ENCODE measurements around the gene CXCR4.

DNA sequence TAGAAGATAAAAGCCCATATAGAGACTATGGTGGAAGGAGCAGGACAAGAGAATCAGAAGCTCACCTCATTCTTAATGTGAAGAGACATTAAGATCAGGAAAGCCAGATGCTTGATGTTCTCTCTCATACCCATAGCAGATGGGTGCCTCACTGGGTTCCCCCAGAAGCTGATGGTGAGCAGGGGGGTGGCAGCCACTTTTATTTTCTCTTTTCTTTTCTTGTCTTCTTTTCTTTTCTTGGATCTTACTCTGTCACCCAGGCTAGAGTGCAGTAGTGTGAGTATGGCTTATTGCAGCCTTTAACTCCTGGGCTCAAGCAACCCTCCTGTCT is 14.8 kb upstream of the CXCR4 start:
- TF ChIP-seq, protein P1, sequence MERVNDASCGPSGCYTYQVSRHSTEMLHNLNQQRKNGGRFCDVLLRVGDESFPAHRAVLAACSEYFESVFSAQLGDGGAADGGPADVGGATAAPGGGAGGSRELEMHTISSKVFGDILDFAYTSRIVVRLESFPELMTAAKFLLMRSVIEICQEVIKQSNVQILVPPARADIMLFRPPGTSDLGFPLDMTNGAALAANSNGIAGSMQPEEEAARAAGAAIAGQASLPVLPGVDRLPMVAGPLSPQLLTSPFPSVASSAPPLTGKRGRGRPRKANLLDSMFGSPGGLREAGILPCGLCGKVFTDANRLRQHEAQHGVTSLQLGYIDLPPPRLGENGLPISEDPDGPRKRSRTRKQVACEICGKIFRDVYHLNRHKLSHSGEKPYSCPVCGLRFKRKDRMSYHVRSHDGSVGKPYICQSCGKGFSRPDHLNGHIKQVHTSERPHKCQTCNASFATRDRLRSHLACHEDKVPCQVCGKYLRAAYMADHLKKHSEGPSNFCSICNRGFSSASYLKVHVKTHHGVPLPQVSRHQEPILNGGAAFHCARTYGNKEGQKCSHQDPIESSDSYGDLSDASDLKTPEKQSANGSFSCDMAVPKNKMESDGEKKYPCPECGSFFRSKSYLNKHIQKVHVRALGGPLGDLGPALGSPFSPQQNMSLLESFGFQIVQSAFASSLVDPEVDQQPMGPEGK (CRISPR knock-in tag; IDR thresholded peaks at IDR 0.05; ENCODE audit: borderline replicate concordance) = no peak
- TF ChIP-seq ZFP3 (CRISPR knock-in tag; IDR thresholded peaks at IDR 0.05) (no peak), ZNF8 (CRISPR knock-in tag; IDR thresholded peaks at IDR 0.05) (no peak), ESRRG (CRISPR knock-in tag; IDR thresholded peaks at IDR 0.05) (no peak), ZC3H10 (CRISPR knock-in tag; IDR thresholded peaks at IDR 0.05) (no peak), TOX (CRISPR knock-in tag; IDR thresholded peaks at IDR 0.05; ENCODE audit: borderline replicate concordance) (no peak), ARNTL (CRISPR knock-in tag; IDR thresholded peaks at IDR 0.05; ENCODE audit: borderline replicate concordance, low read depth) (no peak), GLIS3 (CRISPR knock-in tag; IDR thresholded peaks at IDR 0.05) (no peak), SNAI2 (CRISPR knock-in tag; IDR thresholded peaks at IDR 0.05) (no peak), ISL1 (CRISPR knock-in tag; IDR thresholded peaks at IDR 0.05) (no peak), ZFP30 (CRISPR knock-in tag; IDR thresholded peaks at IDR 0.05) (no peak)
- TF ChIP-seq, protein P2, sequence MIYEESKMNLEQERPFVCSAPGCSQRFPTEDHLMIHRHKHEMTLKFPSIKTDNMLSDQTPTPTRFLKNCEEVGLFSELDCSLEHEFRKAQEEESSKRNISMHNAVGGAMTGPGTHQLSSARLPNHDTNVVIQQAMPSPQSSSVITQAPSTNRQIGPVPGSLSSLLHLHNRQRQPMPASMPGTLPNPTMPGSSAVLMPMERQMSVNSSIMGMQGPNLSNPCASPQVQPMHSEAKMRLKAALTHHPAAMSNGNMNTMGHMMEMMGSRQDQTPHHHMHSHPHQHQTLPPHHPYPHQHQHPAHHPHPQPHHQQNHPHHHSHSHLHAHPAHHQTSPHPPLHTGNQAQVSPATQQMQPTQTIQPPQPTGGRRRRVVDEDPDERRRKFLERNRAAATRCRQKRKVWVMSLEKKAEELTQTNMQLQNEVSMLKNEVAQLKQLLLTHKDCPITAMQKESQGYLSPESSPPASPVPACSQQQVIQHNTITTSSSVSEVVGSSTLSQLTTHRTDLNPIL (CRISPR knock-in tag; IDR thresholded peaks at IDR 0.05; ENCODE audit: low read depth) = no peak
- TF ChIP-seq, protein P3, sequence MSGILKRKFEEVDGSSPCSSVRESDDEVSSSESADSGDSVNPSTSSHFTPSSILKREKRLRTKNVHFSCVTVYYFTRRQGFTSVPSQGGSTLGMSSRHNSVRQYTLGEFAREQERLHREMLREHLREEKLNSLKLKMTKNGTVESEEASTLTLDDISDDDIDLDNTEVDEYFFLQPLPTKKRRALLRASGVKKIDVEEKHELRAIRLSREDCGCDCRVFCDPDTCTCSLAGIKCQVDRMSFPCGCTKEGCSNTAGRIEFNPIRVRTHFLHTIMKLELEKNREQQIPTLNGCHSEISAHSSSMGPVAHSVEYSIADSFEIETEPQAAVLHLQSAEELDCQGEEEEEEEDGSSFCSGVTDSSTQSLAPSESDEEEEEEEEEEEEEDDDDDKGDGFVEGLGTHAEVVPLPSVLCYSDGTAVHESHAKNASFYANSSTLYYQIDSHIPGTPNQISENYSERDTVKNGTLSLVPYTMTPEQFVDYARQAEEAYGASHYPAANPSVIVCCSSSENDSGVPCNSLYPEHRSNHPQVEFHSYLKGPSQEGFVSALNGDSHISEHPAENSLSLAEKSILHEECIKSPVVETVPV (CRISPR knock-in tag; IDR thresholded peaks at IDR 0.05) = no peak
- TF ChIP-seq, protein P4, sequence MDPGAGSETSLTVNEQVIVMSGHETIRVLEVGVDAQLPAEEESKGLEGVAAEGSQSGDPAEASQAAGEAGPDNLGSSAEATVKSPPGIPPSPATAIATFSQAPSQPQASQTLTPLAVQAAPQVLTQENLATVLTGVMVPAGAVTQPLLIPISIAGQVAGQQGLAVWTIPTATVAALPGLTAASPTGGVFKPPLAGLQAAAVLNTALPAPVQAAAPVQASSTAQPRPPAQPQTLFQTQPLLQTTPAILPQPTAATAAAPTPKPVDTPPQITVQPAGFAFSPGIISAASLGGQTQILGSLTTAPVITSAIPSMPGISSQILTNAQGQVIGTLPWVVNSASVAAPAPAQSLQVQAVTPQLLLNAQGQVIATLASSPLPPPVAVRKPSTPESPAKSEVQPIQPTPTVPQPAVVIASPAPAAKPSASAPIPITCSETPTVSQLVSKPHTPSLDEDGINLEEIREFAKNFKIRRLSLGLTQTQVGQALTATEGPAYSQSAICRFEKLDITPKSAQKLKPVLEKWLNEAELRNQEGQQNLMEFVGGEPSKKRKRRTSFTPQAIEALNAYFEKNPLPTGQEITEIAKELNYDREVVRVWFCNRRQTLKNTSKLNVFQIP (CRISPR knock-in tag; IDR thresholded peaks at IDR 0.05; ENCODE audit: borderline replicate concordance, low read depth) = no peak

Data from SK-N-SH treated with all-trans-retinoic acid at 6 μM for 48 hours (cell line).